Neuronal stem cell (in vitro differentiated cells): ENCODE data around the gene CST5.
"Not testable (repeated sequence)": the region's sequence is repeated elsewhere in the genome, so short reads cannot be mapped to it uniquely, and the experiment has no call there.

Source experiments
- DNase-seq: peaks from one replicate; pipeline ENCODE4 v3.0.0-alpha.2; 2013; ENCODE audit warnings: low spot score
- H2AFZ ChIP-seq: one replicate; pipeline ENCODE4 v1.6.1; 2013; ENCODE audit warnings: mild to moderate bottlenecking, low read length, inconsistent platforms
- H2AK5ac ChIP-seq: 2 replicates; pipeline ENCODE4 v1.6.1; 2013; ENCODE audit warnings: low read depth, mild to moderate bottlenecking, inconsistent platforms, low read length, moderate library complexity, mixed read lengths
- H2BK120ac ChIP-seq: 2 replicates; pipeline ENCODE4 v1.6.1; 2013; ENCODE audit warnings: low read depth, mild to moderate bottlenecking, inconsistent platforms, low read length, moderate library complexity, mixed read lengths
- H2BK12ac ChIP-seq: one replicate; pipeline ENCODE4 v1.6.1; 2013; ENCODE audit warnings: low read length, inconsistent platforms
- H2BK15ac ChIP-seq: 2 replicates; pipeline ENCODE4 v1.6.1; 2013; ENCODE audit warnings: mild to moderate bottlenecking, low read length, inconsistent platforms, mixed read lengths
- H2BK5ac ChIP-seq: one replicate; pipeline ENCODE4 v1.6.1; 2013; ENCODE audit warnings: inconsistent platforms, mild to moderate bottlenecking, low read length, moderate library complexity
- H3K14ac ChIP-seq: one replicate; pipeline ENCODE4 v1.6.1; 2013; ENCODE audit warnings: low read length, inconsistent platforms
- H3K18ac ChIP-seq: 2 replicates; pipeline ENCODE4 v1.6.1; 2013; ENCODE audit warnings: low read length, inconsistent platforms
- H3K23ac ChIP-seq: 2 replicates; pipeline ENCODE4 v1.6.1; 2013; ENCODE audit warnings: low read depth, mild to moderate bottlenecking, mixed read lengths, low read length, inconsistent platforms; ENCODE audit not compliant: poor library complexity
- H3K27ac ChIP-seq: replicated peaks from 3 replicates; pipeline ENCODE4 v1.5.1; 2013; ENCODE audit warnings: low read length, inconsistent platforms
- H3K27me3 ChIP-seq, 3 experiments: 2 replicates each; pipeline ENCODE4 v1.6.1; 2013; ENCODE audit warnings: low read length in 3 of 3, mild to moderate bottlenecking in 2 of 3, inconsistent platforms in 1 of 3, low read depth in 1 of 3, mixed read lengths in 1 of 3, moderate library complexity in 1 of 3; ENCODE audit not compliant: control insufficient read depth in 3 of 3, insufficient read depth in 3 of 3
- H3K36me3 ChIP-seq, 2 donors: replicated peaks in 1 of 2; 2 replicates each; pipeline ENCODE4 v1.6.1; 2013; ENCODE audit warnings: low read length in 2 of 2; ENCODE audit not compliant: control insufficient read depth in 2 of 2, insufficient read depth in 2 of 2
- H3K4ac ChIP-seq: 2 replicates; pipeline ENCODE4 v1.6.1; 2013; ENCODE audit warnings: inconsistent platforms, mild to moderate bottlenecking, low read length, moderate library complexity
- H3K4me1 ChIP-seq, 2 donors: 1 replicate in 1 of 2; 2 replicates in 1 of 2; pipeline ENCODE4 v1.6.1; 2013; ENCODE audit warnings: low read length in 2 of 2, low read depth in 1 of 2; ENCODE audit not compliant: control insufficient read depth in 2 of 2, insufficient read depth in 1 of 2
- H3K4me2 ChIP-seq: one replicate; pipeline ENCODE4 v1.6.1; 2013; ENCODE audit warnings: mild to moderate bottlenecking, low read length, inconsistent platforms; ENCODE audit not compliant: insufficient read depth, poor library complexity, severe bottlenecking
- H3K4me3 ChIP-seq, 2 donors: 2 replicates each; pipeline ENCODE4 v1.5.1; 2013; ENCODE audit warnings: low read length in 2 of 2, mild to moderate bottlenecking in 2 of 2, inconsistent platforms in 1 of 2, moderate library complexity in 1 of 2
- H3K79me1 ChIP-seq: one replicate; pipeline ENCODE4 v1.6.1; 2013; ENCODE audit warnings: low read depth, mild to moderate bottlenecking, inconsistent platforms, low read length, moderate library complexity
- H3K9ac ChIP-seq: one replicate; pipeline ENCODE4 v1.6.1; 2013; ENCODE audit warnings: mild to moderate bottlenecking, low read depth, low read length, inconsistent platforms; ENCODE audit not compliant: poor library complexity
- H3K9me3 ChIP-seq, 2 donors: replicated peaks in 1 of 2; 2 replicates each; pipeline versions ENCODE3 to v1.6.1; 2013; ENCODE audit warnings: low read length in 2 of 2, mild to moderate bottlenecking in 2 of 2, inconsistent platforms in 1 of 2, low read depth in 1 of 2, mixed read lengths in 1 of 2, moderate library complexity in 1 of 2; ENCODE audit not compliant: control insufficient read depth in 2 of 2, insufficient read depth in 1 of 2
- H4K8ac ChIP-seq: one replicate; pipeline ENCODE4 v1.6.1; 2013; ENCODE audit warnings: low read depth, mild to moderate bottlenecking, inconsistent platforms, low read length, moderate library complexity
- H4K91ac ChIP-seq: one replicate; pipeline ENCODE4 v1.6.1; 2013; ENCODE audit warnings: low read length, low read depth, mild to moderate bottlenecking, inconsistent platforms; ENCODE audit not compliant: poor library complexity
- WGBS, 2 donors: extraction: QIAGEN DNeasy Blood & Tissue Kit; methylation state at CpG; one replicate each; pipeline ENCODE4 v1.1.7; 2013; ENCODE audit warnings: missing lambda C conversion rate in 2 of 2, mixed read lengths in 1 of 2; ENCODE audit not compliant: insufficient read length in 2 of 2, insufficient replicate concordance in 1 of 2; ENCODE audit errors: extremely low coverage in 2 of 2; 5-methylcytosine and 5-hydroxymethylcytosine counted together

Gene CST5

DNA sequence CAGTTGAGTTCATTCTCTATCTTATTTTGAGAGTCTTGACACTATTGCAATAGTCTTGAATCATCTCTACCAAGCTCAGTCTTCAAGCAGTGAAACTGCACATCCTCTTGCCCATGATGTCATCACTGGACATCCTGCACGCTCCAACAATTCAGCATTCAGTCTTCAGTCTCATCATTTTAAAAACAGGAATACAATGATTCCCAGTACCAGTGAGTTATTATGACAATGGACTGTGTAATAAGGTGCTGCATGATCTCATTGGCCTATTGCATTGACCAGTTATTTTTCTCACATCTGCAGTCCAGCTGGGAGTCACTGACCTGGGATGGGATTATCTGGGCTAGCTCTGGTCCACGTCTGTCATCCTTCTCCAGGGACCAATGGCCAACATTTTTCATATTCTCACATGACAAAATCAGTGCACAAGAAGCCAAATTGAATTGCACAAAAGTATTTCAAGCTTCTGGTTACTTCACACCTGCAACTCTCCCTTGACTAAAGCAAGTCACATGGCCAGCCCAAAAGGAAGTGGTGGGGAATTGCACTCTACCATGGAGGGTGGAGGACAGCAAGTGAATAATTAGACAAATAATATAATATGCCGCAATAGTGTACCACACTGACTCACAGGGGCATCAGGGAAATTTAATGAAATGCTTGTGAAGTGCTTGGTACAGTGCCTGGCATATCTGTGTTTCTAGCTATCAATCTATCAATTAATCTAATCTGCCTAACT lies 46.6 kb downstream of the CST5 start:
- H2BK15ac ChIP-seq = no peak overlapping the region
- H2BK12ac ChIP-seq = no peak overlapping the region
- DNase-seq = no peak
- no peak overlapping the region for H4K91ac ChIP-seq
- no peak overlapping the region for H2BK120ac ChIP-seq
- no peak overlapping the region for H3K23ac ChIP-seq
- no peaks in the 10 kb centered on the region for H3K4me1 ChIP-seq
- no peaks in the 10 kb centered on the region for H3K36me3 ChIP-seq
- H3K18ac ChIP-seq = no peak overlapping the region
- H3K27ac ChIP-seq = no peak overlapping the region
- no peaks in the 10 kb centered on the region for H3K27me3 ChIP-seq
- no peak overlapping the region for H2AFZ ChIP-seq
- H2AK5ac ChIP-seq = no peak overlapping the region
- no peaks in the 10 kb centered on the region for H3K79me1 ChIP-seq
- H3K9me3 ChIP-seq = peaks cover 0 to 6% of the 10 kb centered on the region in 2 donors
- WGBS, 2 donors = no CpG with 5 or more reads among the region's 3 CpGs
- H4K8ac ChIP-seq = no peak overlapping the region
- H3K4me2 ChIP-seq = no peak overlapping the region
- H3K4me3 ChIP-seq = no peak overlapping the region
- H2BK5ac ChIP-seq = no peak overlapping the region
- no peak overlapping the region for H3K14ac ChIP-seq
- no peak overlapping the region for H3K4ac ChIP-seq
- H3K9ac ChIP-seq = no peak overlapping the region

DNA sequence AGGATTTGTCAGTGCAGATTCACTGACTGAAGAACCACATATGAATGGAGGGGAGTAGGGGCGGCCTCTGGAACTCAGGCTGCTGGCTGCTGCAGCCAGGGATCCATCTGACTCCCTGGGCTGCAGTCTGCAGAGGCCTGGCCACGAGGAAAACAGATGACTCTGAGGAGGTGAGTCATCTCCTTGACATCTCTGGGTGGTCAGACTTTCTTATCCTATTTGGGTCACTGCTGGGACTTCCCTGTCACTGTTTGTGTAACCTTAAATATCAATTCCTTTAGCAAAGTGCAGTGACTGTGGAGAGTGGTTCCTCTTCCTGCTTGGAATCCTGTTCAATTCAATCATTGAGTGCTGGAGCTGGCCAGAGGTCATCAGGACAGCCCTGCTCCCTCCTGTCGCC lies 47.6 kb downstream of the CST5 start:
- H3K9ac ChIP-seq, H2BK120ac ChIP-seq, H4K8ac ChIP-seq, H3K36me3 ChIP-seq, H3K27ac ChIP-seq, DNase-seq, H3K27me3 ChIP-seq, H4K91ac ChIP-seq, H3K4ac ChIP-seq, H2BK5ac ChIP-seq, H2BK15ac ChIP-seq, H3K14ac ChIP-seq, H3K9me3 ChIP-seq, H2AFZ ChIP-seq, H3K4me2 ChIP-seq, H3K4me3 ChIP-seq, H3K79me1 ChIP-seq, H2AK5ac ChIP-seq, H2BK12ac ChIP-seq, H3K4me1 ChIP-seq, H3K18ac ChIP-seq, H3K23ac ChIP-seq: not testable (repeated sequence)
- no CpG with 5 or more reads among the region's 3 CpGs for WGBS, 2 donors

DNA sequence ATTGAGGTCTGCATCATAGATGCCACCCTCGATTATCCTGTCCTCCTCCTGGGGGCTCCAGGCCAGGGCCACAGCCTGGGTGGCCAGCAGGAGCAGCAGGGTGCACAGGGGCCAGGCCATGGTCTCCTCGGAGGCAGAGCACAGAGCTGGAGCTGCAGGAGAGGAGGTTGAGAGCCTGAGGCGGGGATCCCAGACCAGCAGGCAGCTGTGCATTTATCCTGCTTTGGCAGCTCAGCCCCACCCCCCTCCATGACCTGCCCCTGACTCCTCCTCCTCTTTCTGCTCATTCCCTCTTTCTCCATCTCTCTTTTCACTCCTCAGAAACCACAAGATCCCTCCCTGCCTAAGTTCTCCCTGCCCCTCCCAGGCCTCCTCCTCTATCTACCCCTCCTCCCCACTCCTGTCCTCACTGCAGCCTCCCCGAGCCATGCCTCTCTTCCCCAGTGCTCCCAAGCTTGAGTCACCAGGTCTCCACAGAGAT lies 53.0 kb downstream of the CST5 start, which contains the start of gene CST2:
Gene CST2 (minus strand): TSS at position 189 of the 481 bp plus-strand sequence. CDS start 69 bp downstream, at position 120.
- Histone ChIP-seq H3K4ac (no peak within 1 kb of the TSS), H3K4me3 (no peak within 1 kb of the TSS), H2AFZ (no peak within 1 kb of the TSS), H2BK12ac (no peak within 1 kb of the TSS), H3K9me3 (no peaks in the 10 kb centered on the region), H3K27me3 (no peaks in the 10 kb centered on the region), H3K79me1 (no peaks in the 10 kb centered on the region), H2BK120ac (no peak within 1 kb of the TSS), H2AK5ac (no peak within 1 kb of the TSS), H2BK5ac (no peak within 1 kb of the TSS), H4K8ac (no peak within 1 kb of the TSS), H2BK15ac (no peak within 1 kb of the TSS), H3K23ac (no peak within 1 kb of the TSS), H3K14ac (no peak within 1 kb of the TSS), H3K36me3 (no peaks in the 10 kb centered on the region), H3K27ac (no peak within 1 kb of the TSS), H4K91ac (no peak within 1 kb of the TSS), H3K4me1 (peaks cover 0 to 16% of the 10 kb centered on the region in 2 donors), H3K9ac (no peak within 1 kb of the TSS), H3K18ac (peak within 1 kb of the TSS; percentile 72), H3K4me2 (no peak within 1 kb of the TSS)
- WGBS, 2 donors = no CpG with 5 or more reads among the region's 4 CpGs
- no peak for DNase-seq
